Mammary epithelial cell (primary cell): Measurements from ENCODE around the gene CTTNBP2NL.

Experiments used
- CTCF ChIP-seq, 2 donors: IDR thresholded peaks in 1 of 2; conservative IDR thresholded peaks in 1 of 2; 2 replicates each; pipeline ENCODE4 v1.5.1; 2011 to 2012; ENCODE audit warnings: inconsistent platforms in 2 of 2, low read length in 2 of 2, mild to moderate bottlenecking in 2 of 2, control low read depth in 1 of 2, low read depth in 1 of 2; ENCODE audit not compliant: insufficient read depth in 1 of 2; ENCODE audit errors: extremely low read depth in 1 of 2
- EZH2 ChIP-seq: IDR thresholded peaks from 2 replicates; pipeline ENCODE4 v1.6.1; 2012; ENCODE audit warnings: low read length, inconsistent platforms, borderline replicate concordance

- TF ChIP-seq EZH2 (no peak), CTCF (conservative IDR thresholded peaks at IDR 0.05 in 1 of 2, IDR thresholded peaks at IDR 0.05 in 1 of 2; ENCODE audit: extremely low read depth in 1 of 2, insufficient read depth in 1 of 2, low read depth in 1 of 2, low read length in 2 of 2) (no peak)
These were observed 97.3 kb downstream of the CTTNBP2NL start for GRCh38 chr1:112493351-112493750.
